WTC11 (cell line): Measurements from ENCODE around the gene LTF. TPM values are rescaled to one million over a fixed set of nuclear protein-coding genes. Genes with fewer than 3 reads are reported as not detected.

Experiments
- ATAC-seq: fragments of 200-7000 bp; cut with Tn5 transposase; 2 replicates; pipeline ENCODE4 v1.10.0; 2021; ENCODE audit warnings: mild to moderate bottlenecking, moderate library complexity
- CTCF ChIA-PET: fragments of 300-600 bp; sonication (Branson Sonifier 250); formaldehyde crosslinking; loops from one replicate; lab custom pipeline; 2021; ENCODE audit warnings: antibody characterized with exemption; lab: Charles Lee
- POLR2A ChIA-PET: fragments of 350-600 bp; sonication (Branson Sonifier 250); formaldehyde crosslinking; loops from one replicate; lab custom pipeline; 2021; ENCODE audit warnings: antibody characterized with exemption; lab: Charles Lee
- DNase-seq: peaks from one replicate; pipeline ENCODE4 v3.0.0; 2021; ENCODE audit warnings: low spot score
- H3K27ac Mint-ChIP-seq: 2 replicates; pipeline ENCODE4 v1.8.0; 2021; ENCODE audit warnings: mixed read lengths
- H3K27me3 Mint-ChIP-seq: 2 replicates; pipeline ENCODE4 v1.8.0; 2021; ENCODE audit warnings: low read depth, mild to moderate bottlenecking, moderate library complexity, mixed read lengths
- H3K36me3 Mint-ChIP-seq: 2 replicates; pipeline ENCODE4 v1.8.0; 2021; ENCODE audit warnings: mixed read lengths
- H3K4me1 Mint-ChIP-seq: 2 replicates; pipeline ENCODE4 v1.8.0; 2022; ENCODE audit warnings: mixed read lengths
- H3K4me3 Mint-ChIP-seq: 2 replicates; pipeline ENCODE4 v1.8.0; 2021; ENCODE audit warnings: mild to moderate bottlenecking, moderate library complexity, mixed read lengths
- H3K9me3 Mint-ChIP-seq: 2 replicates; pipeline ENCODE4 v1.8.0; 2021; ENCODE audit warnings: mixed read lengths
- ATF2 ChIP-seq: sonication (generic); formaldehyde crosslinking; IDR thresholded peaks from 2 replicates; pipeline ENCODE4 v1.8.1; 2022; ENCODE audit warnings: low read depth, missing genetic modification reagents, borderline replicate concordance
- CBFB ChIP-seq: sonication (generic); formaldehyde crosslinking; IDR thresholded peaks from 2 replicates; pipeline ENCODE4 v1.8.1; 2022; ENCODE audit warnings: mild to moderate bottlenecking, low read depth, missing genetic modification reagents
- CREM ChIP-seq: sonication (generic); formaldehyde crosslinking; IDR thresholded peaks from 2 replicates; pipeline ENCODE4 v1.8.1; 2022; ENCODE audit warnings: mild to moderate bottlenecking, missing genetic modification reagents, moderate library complexity
- EMX1 ChIP-seq: fragments of 250-450 bp; sonication (Bioruptor Pico); IDR thresholded peaks from 2 replicates; pipeline ENCODE4 v1.8.0; 2021; ENCODE audit warnings: mild to moderate bottlenecking
- ERG ChIP-seq: fragments of 250-450 bp; sonication (Bioruptor Pico); IDR thresholded peaks from 2 replicates; pipeline ENCODE4 v1.8.0; 2021; ENCODE audit warnings: mild to moderate bottlenecking
- FOXJ3 ChIP-seq: sonication (generic); formaldehyde crosslinking; IDR thresholded peaks from 2 replicates; pipeline ENCODE4 v1.9.0; 2021; ENCODE audit warnings: missing genetic modification reagents, mild to moderate bottlenecking, borderline replicate concordance
- GTF2I ChIP-seq: fragments of 250-450 bp; sonication (Bioruptor Pico); conservative IDR thresholded peaks from 2 replicates; pipeline ENCODE4 v1.4.0; 2021; ENCODE audit warnings: mild to moderate bottlenecking
- KAT7 ChIP-seq: sonication (generic); formaldehyde crosslinking; IDR thresholded peaks from 2 replicates; pipeline ENCODE4 v1.8.1; 2023; ENCODE audit warnings: missing genetic modification reagents, mild to moderate bottlenecking, borderline replicate concordance
- MYBL2 ChIP-seq: sonication (generic); formaldehyde crosslinking; IDR thresholded peaks from 2 replicates; pipeline ENCODE4 v1.8.1; 2023; ENCODE audit warnings: mild to moderate bottlenecking, moderate library complexity, missing genetic modification reagents
- NR3C1 ChIP-seq: sonication (generic); formaldehyde crosslinking; conservative IDR thresholded peaks from 2 replicates; pipeline ENCODE4 v1.8.1; 2023; ENCODE audit warnings: low read depth, mild to moderate bottlenecking, missing genetic modification reagents
- TEAD1 ChIP-seq: sonication (generic); formaldehyde crosslinking; IDR thresholded peaks from 2 replicates; pipeline ENCODE4 v1.8.0; 2022; ENCODE audit warnings: mild to moderate bottlenecking, missing genetic modification reagents
- TP53 ChIP-seq: sonication (generic); formaldehyde crosslinking; IDR thresholded peaks from 2 replicates; pipeline ENCODE4 v1.8.1; 2023; ENCODE audit warnings: mild to moderate bottlenecking, missing genetic modification reagents
- ZNF121 ChIP-seq: sonication (generic); formaldehyde crosslinking; IDR thresholded peaks from 2 replicates; pipeline ENCODE4 v1.8.0; 2023; ENCODE audit warnings: missing genetic modification reagents
- total RNA-seq: library from RNA; stranded (reverse); gene quantifications from 3 replicates; pipeline ENCODE4 v1.2.3, GENCODE V29; 2021
- TF ChIP-seq, protein P1 (sequence below): fragments of 250-450 bp; sonication (Bioruptor Pico); IDR thresholded peaks from 2 replicates; pipeline ENCODE4 v1.9.0; 2021; ENCODE audit warnings: mild to moderate bottlenecking
- TF ChIP-seq, protein P2 (sequence below): sonication (generic); formaldehyde crosslinking; conservative IDR thresholded peaks from 2 replicates; pipeline ENCODE4 v1.8.1; 2022; ENCODE audit warnings: mild to moderate bottlenecking, missing genetic modification reagents

LTF gene
- total RNA-seq, 1 experiment from 2014 or later = 0.22 TPM

DNA sequence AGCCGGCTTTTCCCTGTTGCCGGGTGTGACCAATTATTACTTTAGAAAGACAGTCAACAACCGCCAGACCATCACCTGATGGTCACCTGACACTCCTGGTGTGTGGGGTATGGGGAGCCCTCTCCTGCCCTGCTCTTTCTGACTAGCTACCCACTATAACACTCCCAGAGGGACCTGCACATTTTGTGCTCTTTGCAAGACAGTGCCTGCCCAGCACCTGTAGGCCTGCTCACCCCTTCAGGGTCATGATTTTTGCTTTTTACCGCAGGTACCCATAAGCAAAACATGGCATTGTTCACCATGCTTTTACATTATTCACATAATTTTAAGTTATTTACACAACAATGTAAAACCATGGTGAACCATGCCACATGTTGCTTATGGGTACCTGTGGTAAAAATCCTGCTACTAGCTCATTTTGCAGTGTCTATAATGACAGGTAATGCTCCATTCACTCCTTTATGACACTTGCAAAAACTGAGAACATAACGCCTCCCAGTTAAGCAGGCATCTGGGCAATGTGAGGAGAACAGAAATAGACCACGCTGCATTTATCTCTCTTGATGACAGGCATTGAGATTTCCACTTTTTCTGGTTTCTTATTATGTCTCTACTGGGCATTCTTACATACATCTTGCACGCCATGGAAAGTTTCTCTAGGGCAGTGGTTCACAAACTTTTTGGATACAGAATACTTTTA lies 47.7 kb downstream of the LTF start (continued):
- TF ChIP-seq, protein P1, sequence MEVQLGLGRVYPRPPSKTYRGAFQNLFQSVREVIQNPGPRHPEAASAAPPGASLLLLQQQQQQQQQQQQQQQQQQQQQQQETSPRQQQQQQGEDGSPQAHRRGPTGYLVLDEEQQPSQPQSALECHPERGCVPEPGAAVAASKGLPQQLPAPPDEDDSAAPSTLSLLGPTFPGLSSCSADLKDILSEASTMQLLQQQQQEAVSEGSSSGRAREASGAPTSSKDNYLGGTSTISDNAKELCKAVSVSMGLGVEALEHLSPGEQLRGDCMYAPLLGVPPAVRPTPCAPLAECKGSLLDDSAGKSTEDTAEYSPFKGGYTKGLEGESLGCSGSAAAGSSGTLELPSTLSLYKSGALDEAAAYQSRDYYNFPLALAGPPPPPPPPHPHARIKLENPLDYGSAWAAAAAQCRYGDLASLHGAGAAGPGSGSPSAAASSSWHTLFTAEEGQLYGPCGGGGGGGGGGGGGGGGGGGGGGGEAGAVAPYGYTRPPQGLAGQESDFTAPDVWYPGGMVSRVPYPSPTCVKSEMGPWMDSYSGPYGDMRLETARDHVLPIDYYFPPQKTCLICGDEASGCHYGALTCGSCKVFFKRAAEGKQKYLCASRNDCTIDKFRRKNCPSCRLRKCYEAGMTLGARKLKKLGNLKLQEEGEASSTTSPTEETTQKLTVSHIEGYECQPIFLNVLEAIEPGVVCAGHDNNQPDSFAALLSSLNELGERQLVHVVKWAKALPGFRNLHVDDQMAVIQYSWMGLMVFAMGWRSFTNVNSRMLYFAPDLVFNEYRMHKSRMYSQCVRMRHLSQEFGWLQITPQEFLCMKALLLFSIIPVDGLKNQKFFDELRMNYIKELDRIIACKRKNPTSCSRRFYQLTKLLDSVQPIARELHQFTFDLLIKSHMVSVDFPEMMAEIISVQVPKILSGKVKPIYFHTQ (CRISPR knock-in tag) = no peak
- TF ChIP-seq CBFB (CRISPR knock-in tag) = no peak
- no peak for TF ChIP-seq ERG
- no peak for TF ChIP-seq ZNF121 (CRISPR knock-in tag)
- TF ChIP-seq ATF2 (CRISPR knock-in tag) = no peak
- no peak for TF ChIP-seq EMX1
- TF ChIP-seq, all 79 proteins: peak for 0

GRCh38 chr3:46416125-46416810 lies 48.4 kb downstream of the LTF start:
- TF ChIP-seq NR3C1 (CRISPR knock-in tag) (no peak), FOXJ3 (CRISPR knock-in tag) (no peak), TEAD1 (CRISPR knock-in tag) (no peak), TP53 (CRISPR knock-in tag) (no peak)
- H3K36me3 Mint-ChIP-seq = no peaks in the 10 kb centered on the region
- ATAC-seq = no peak

DNA sequence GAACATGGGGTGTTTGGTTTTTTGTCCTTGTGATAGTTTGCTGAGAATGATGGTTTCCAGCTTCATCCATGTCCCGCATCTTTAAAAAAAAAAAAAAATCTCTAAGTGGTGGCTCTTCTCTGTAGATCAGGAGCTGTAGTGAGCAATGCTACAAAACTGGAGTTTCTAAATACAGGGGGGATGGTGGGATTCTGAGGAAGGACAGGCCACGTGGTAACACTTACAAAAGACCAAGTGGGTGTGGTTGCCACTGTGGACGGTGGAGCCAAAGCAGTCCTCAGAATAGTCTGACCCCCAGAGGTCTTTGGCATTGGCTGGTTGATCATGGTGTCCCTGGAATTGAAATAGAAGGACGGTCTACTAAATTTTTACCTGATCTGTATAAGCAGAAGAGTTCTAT lies 50.0 kb downstream of the LTF start:
- H3K9me3 Mint-ChIP-seq = no peaks in the 10 kb centered on the region
- DNase-seq = no peak
- no peak for ATAC-seq
- no peak overlapping the region for H3K4me3 Mint-ChIP-seq
- H3K36me3 Mint-ChIP-seq = no peaks in the 10 kb centered on the region
- H3K27me3 Mint-ChIP-seq = no peaks in the 10 kb centered on the region
- ChIA-PET CTCF (no interaction called here), POLR2A (no interaction called here)
- peaks cover 22% of the 10 kb centered on the region for H3K4me1 Mint-ChIP-seq
- TF ChIP-seq, protein P2, sequence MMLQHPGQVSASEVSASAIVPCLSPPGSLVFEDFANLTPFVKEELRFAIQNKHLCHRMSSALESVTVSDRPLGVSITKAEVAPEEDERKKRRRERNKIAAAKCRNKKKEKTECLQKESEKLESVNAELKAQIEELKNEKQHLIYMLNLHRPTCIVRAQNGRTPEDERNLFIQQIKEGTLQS (CRISPR knock-in tag) = no peak
- TF ChIP-seq GTF2I (CRISPR knock-in tag) (no peak), CREM (CRISPR knock-in tag) (no peak), KAT7 (CRISPR knock-in tag) (no peak), MYBL2 (CRISPR knock-in tag) (no peak)
- H3K27ac Mint-ChIP-seq = no peak overlapping the region

More at GRCh38 chr3:46416125-46416810, 48.4 kb downstream of the LTF start:
- DNase-seq = no peak
- Mint-ChIP-seq H3K27ac (no peak overlapping the region), H3K4me1 (peaks cover 22% of the 10 kb centered on the region), H3K27me3 (no peaks in the 10 kb centered on the region), H3K9me3 (no peaks in the 10 kb centered on the region), H3K4me3 (no peak overlapping the region)
- ChIA-PET CTCF (interaction anchor here (1.5 kb wide), 1 partner anchor 38 kb away, joined by 5 read pairs; no protein-coding TSS in a partner anchor), POLR2A (interaction anchor here (0.6 kb wide), 1 partner anchor 881 kb away, joined by 4 read pairs; no protein-coding TSS in a partner anchor)
